HG03469 (cell line): ENCODE results near the gene FNDC3B.
"Not testable (repeated sequence)": the region's sequence is repeated elsewhere in the genome, so short reads cannot be mapped to it uniquely, and the experiment has no call there.

Source experiments
- ATAC-seq: cut with Tn5 transposase; IDR thresholded peaks from one replicate; pipeline ENCODE4 v1.9.1; 2021; ENCODE audit warnings: mild to moderate bottlenecking, moderate library complexity, moderate number of reproducible peaks; ENCODE audit not compliant: unreplicated experiment

The FNDC3B gene

GRCh38 chr3:172030181-172030580 is 9.2 kb upstream of the FNDC3B start:
- ATAC-seq = no peak

DNA sequence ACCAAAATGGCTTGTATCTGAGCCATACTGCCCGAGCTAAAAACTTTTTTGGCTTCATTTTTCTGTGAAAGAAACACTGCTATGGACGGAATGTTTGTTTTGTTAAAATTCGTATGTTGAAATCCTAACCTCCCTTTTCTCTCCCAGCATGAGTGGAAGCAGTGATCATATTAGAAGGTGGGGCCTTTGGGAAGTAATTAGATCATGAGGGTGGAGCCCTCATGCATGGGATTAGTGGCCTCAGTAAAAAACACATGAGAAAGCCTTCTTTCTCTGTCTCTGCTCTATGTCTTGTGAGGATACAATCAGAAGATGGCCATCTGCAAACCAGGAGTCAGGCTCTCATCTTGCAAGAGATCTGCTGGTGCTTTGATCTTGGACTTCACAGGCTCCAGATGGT is 7.4 kb upstream of the FNDC3B start:
- ATAC-seq = no peak

DNA sequence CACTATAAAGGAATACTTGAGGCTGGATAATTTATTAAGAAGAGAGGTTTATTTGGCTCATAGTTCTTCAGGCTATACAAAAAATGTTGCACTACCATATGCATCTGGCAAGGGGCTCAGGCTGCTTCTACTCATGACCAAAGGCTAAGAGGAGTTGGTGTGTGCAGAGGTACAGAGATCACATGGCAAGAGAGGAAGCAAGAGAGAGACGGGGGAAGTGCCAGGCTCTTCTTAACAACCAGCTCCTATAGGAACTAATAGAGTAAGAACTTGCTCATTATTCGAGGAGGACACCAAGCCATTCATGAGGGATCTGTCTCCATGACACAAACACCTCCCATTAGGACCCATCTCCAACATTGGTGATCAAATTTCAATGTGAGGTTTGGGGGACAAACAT is 6.0 kb upstream of the FNDC3B start:
- ATAC-seq = no peak

DNA sequence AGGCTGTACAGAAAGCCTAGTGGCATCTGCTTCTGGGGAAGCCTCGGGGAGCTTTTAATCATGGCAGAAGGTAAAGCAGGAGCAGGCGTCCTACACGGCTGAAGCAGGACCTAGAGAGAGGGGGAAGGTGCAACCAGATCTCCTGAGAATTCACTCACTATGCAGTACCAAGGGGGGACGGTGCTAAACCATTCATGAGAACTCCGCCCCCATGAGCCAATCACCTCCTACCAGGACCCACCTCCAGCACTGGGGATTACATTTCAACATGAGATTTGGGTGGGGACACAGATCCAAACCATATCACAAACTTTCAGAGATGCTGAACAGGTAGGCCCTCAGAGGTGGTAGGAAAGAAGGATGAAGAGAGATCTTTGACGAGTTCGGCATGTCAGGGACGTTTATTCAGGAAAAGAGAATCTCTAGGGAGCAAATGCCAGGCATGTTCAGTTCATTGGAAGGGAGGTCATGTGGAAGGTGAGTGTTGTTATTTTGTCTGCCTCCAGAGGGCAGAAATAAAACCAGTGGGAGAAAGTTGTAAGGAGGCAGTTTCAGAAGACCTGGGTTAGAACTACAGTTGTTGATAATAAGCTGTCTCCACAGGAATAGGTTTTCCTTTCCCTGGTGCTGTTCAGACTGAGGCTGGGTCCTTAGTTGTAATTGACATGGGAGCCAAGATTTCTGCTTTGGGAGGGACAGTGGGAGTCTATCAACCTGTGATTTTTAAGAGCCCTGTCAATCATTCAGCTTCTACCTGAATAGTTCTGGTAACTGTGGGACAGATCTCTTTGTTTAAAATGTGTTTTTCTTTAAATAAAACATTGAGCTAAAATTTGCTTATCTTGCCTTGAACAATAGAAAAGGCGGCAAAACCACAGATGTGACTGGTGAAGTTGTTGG is 4.3 kb upstream of the FNDC3B start:
- no peak for ATAC-seq

- no peak for ATAC-seq
These were observed 2.7 kb upstream of the FNDC3B start for GRCh38 chr3:172036541-172037215.

GRCh38 chr3:172038798-172039435 is 461 bp upstream of the FNDC3B start:
- ATAC-seq = no peak

- ATAC-seq = no peak
These were observed 951 bp downstream of the FNDC3B start for GRCh38 chr3:172040078-172040980.

GRCh38 chr3:172040981-172041963 is 1.9 kb downstream of the FNDC3B start:
- ATAC-seq = no peak

DNA sequence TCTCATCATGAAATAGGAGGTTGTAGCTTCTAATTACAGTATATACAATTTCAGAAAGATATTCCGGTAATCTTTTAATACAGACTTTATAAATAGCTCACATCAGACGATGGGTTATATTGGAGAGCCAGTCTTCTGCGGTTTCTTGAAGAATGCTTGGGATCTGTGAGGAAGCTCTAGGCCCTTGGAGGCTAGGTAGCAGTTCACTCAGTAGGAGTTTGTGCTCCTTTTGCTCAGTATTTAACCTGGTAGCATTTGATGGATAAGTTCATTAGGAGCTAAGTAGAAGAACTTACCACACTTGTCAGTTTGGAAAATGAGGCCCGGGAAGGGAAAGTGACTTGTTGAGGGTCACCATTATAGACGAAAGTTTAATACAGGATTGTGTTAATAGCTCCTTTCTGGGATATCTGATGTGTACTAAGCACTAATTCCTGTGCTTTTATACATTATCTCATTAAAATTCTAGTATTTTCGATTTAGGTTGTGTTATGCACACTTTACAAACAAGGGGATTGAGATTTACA is 2.8 kb downstream of the FNDC3B start:
- ATAC-seq = no peak

GRCh38 chr3:172042663-172043179 is 3.3 kb downstream of the FNDC3B start:
- ATAC-seq = not testable (repeated sequence)

DNA sequence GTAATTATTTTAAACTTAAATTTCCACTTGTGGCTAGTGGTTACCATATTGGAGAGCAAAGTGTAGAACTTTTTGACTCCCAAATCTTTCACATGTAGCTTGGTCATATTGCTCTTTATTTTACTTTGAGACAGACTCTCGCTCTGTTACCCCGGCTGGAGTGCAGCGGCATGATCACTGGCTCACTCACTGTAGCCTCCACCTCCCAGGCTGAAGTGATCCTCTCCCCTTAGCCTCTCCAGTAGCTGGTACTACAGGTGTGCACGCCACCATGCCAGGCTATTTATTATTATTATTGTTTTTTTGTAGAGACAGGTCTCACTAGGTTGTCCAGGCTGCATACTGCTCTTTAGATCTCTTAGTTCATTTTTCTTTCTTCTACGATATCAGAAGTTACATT is 3.9 kb downstream of the FNDC3B start:
- ATAC-seq = no peak

DNA sequence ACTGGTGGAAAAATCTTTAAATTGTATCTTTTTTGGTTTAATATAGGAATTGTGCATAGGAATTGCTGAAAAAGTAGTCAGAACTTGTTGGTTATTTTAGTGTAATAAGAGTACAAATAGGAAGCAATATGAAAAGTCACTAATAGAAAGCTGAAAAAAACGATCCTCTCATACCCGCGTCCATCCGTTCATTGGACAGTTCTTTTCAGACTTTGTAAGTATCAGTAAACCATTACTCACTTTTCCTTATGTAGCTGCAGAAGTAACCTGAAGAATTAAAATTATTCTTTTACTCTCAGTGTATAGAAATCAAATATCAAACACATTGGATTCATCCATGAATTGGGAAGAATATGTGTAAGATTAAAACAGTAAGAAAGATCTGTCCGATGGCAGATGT is 4.4 kb downstream of the FNDC3B start:
- ATAC-seq = no peak

GRCh38 chr3:172044833-172045585 is 5.6 kb downstream of the FNDC3B start:
- ATAC-seq = no peak

DNA sequence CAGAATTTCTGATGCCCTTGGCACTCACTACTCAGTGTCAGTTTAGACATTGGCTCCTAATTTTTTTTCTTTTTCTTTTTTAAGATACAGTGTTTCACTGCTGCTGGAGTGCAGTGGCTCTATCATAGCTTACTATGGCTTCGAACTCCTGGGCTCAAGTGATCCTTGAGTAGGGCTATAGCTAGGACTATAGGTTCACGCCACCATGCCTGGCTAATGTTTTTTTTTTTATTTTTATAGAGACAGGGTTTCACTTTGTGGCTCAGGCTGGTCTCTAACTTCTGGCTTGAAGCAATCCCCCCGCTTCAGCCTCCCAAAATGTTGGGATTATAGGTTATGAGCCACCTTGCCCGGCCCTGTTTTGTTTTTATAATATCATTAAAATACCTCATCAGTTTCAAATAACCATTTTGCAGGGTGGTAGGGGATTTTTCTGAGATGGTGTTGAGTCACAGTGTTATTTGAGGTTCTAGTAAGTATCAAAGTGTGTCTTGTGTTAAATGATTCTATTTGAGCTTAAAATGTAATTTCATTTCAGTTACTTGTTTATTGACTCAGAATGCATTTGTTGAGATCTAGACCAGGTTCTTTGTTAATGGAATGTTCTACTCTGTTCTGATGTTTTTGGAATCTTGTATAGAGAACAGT is 7.0 kb downstream of the FNDC3B start:
- ATAC-seq = no peak

DNA sequence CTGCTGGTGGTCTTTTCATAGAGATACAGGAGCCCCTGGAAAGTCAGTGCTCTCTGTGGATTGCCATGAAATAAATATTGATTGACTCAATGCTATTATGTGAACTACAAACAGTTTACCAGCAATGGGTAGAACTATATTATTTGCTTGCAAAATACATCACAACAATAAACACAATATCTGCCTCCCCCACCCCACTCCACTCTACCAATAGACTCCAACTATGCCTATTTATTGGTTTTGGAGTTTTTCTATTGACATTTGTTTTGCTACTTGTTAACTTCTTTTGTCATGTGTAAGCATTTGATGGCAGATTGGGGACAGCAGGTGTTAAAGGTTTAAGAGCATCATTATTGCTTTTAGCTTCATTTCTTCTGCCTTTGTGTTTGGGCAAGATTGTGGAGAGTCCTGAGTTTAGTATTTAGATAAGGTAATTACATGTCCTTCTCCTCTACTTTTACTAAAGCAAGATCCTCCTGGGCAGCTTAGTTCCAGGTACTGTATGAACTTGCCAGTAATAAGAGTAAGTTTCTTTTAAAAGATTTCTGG is 8.3 kb downstream of the FNDC3B start:
- no peak for ATAC-seq

GRCh38 chr3:172048599-172048998 is 9.2 kb downstream of the FNDC3B start:
- ATAC-seq = no peak

- ATAC-seq = no peak
These were observed 12.1 kb downstream of the FNDC3B start for GRCh38 chr3:172051310-172051956.
